Neural progenitor cell (in vitro differentiated cells): ENCODE results near the gene DPF3. TPM values are rescaled to one million over a fixed set of nuclear protein-coding genes. Genes with fewer than 3 reads are reported as not detected.

ENCODE experiments used
- DNase-seq: peaks from one replicate; pipeline ENCODE4 v3.0.0-alpha.2; 2016; ENCODE audit warnings: low spot score
- H2AFZ ChIP-seq: fragments of 200-600 bp; sonication (generic); replicated peaks from 2 replicates; pipeline ENCODE4 v1.6.1; 2016; ENCODE audit warnings: antibody characterized with exemption
- H3F3A ChIP-seq: fragments of 200-600 bp; sonication (generic); 2 replicates; pipeline ENCODE4 v1.6.1; 2016; ENCODE audit warnings: antibody characterized with exemption, low read depth
- H3K27ac ChIP-seq: fragments of 200-600 bp; sonication (generic); 2 replicates; pipeline ENCODE4 v1.5.1; 2016; ENCODE audit warnings: mild to moderate bottlenecking
- H3K27me3 ChIP-seq: fragments of 200-600 bp; sonication (generic); 2 replicates; pipeline ENCODE4 v1.6.1; 2016; ENCODE audit warnings: mild to moderate bottlenecking, moderate library complexity
- H3K36me3 ChIP-seq: fragments of 200-600 bp; sonication (generic); 2 replicates; pipeline ENCODE4 v1.5.1; 2016
- H3K4me1 ChIP-seq: fragments of 200-600 bp; sonication (generic); 2 replicates; pipeline ENCODE4 v1.6.1; 2016; ENCODE audit warnings: mixed run types
- H3K4me2 ChIP-seq: fragments of 200-600 bp; sonication (generic); 2 replicates; pipeline ENCODE4 v1.6.1; 2016
- H3K4me3 ChIP-seq: fragments of 200-600 bp; sonication (generic); 2 replicates; pipeline ENCODE4 v1.5.1; 2016
- H3K79me2 ChIP-seq: fragments of 200-600 bp; sonication (generic); 2 replicates; pipeline ENCODE4 v1.6.1; 2016; ENCODE audit warnings: low read depth
- H3K9ac ChIP-seq: fragments of 200-600 bp; sonication (generic); 2 replicates; pipeline ENCODE4 v1.6.1; 2016
- H3K9me3 ChIP-seq: fragments of 200-600 bp; sonication (generic); 2 replicates; pipeline ENCODE4 v1.5.1; 2016; ENCODE audit warnings: low read depth
- H4K20me1 ChIP-seq: fragments of 200-600 bp; sonication (generic); 2 replicates; pipeline ENCODE4 v1.6.1; 2016; ENCODE audit warnings: low read depth
- H3K27ac Mint-ChIP-seq: 3 replicates; pipeline ENCODE4 v1.8.0; 2021; ENCODE audit warnings: mixed read lengths
- H3K27me3 Mint-ChIP-seq: 2 replicates; pipeline ENCODE4 v1.8.0; 2022; ENCODE audit warnings: low read depth, mild to moderate bottlenecking, inconsistent platforms, moderate library complexity, mixed read lengths; ENCODE audit not compliant: insufficient read depth
- H3K36me3 Mint-ChIP-seq: 3 replicates; pipeline ENCODE4 v1.8.0; 2021; ENCODE audit warnings: mixed read lengths
- H3K4me1 Mint-ChIP-seq: 3 replicates; pipeline ENCODE4 v1.8.0; 2021; ENCODE audit warnings: mixed read lengths
- H3K4me3 Mint-ChIP-seq: 3 replicates; pipeline ENCODE4 v1.8.0; 2021; ENCODE audit warnings: mild to moderate bottlenecking, moderate library complexity, mixed read lengths
- H3K9me3 Mint-ChIP-seq: 3 replicates; pipeline ENCODE4 v1.8.0; 2020; ENCODE audit warnings: mixed read lengths
- EZH2 ChIP-seq: fragments of 200-600 bp; sonication (generic); IDR thresholded peaks from 2 replicates; pipeline ENCODE4 v1.6.1; 2017; ENCODE audit warnings: antibody characterized with exemption, mild to moderate bottlenecking, moderate library complexity
- EZH2phosphoT487 ChIP-seq: fragments of 200-600 bp; sonication (generic); IDR thresholded peaks from 2 replicates; pipeline ENCODE4 v1.6.1; 2017; ENCODE audit warnings: antibody characterized with exemption
- total RNA-seq: library from RNA; depleted of rRNA; stranded (reverse); fragments of >200 nt; gene quantifications from 2 replicates; pipeline ENCODE4 v1.2.3, GENCODE V29; 2015; ENCODE audit warnings: low replicate concordance
- TF ChIP-seq, protein P1 (sequence below): fragments of 200-600 bp; sonication (generic); IDR thresholded peaks from 2 replicates; pipeline ENCODE4 v1.5.1; 2017; ENCODE audit warnings: antibody characterized with exemption, mild to moderate bottlenecking

The DPF3 gene
- total RNA-seq, 1 donor from 2014 or later: not detected

- TF ChIP-seq EZH2phosphoT487: no peak
- Histone ChIP-seq H4K20me1 (no peaks in the 10 kb centered on the region), H3K4me1 (peaks cover 18% of the 10 kb centered on the region), H2AFZ (peak overlapping the region; percentile 89), H3K4me2 (no peak overlapping the region), H3K4me3 (no peak overlapping the region), H3K79me2 (no peaks in the 10 kb centered on the region), H3K27ac (no peak overlapping the region), H3K36me3 (no peaks in the 10 kb centered on the region), H3K9ac (no peak overlapping the region), H3F3A (no peaks in the 10 kb centered on the region), H3K9me3 (no peaks in the 10 kb centered on the region), H3K27me3 (no peaks in the 10 kb centered on the region)
- peak overlapping the region; percentile 78 for H3K27ac Mint-ChIP-seq
- H3K4me1 Mint-ChIP-seq: peaks cover 79% of the 10 kb centered on the region
- H3K27me3 Mint-ChIP-seq: peaks cover 21% of the 10 kb centered on the region
- peak overlapping the region; percentile 54 for H3K4me3 Mint-ChIP-seq
- H3K9me3 Mint-ChIP-seq: peaks cover under 1% of the 10 kb centered on the region
- peak; percentile 48 for DNase-seq
- no peaks in the 10 kb centered on the region for H3K36me3 Mint-ChIP-seq
These were observed 276.4 kb downstream of the DPF3 start for GRCh38 chr14:72617391-72618031.

GRCh38 chr14:72616811-72617210, 277.1 kb downstream of the DPF3 start:
- no peak overlapping the region for H3K4me3 Mint-ChIP-seq
- Histone ChIP-seq H3K79me2 (no peaks in the 10 kb centered on the region), H3K27ac (no peak overlapping the region), H4K20me1 (no peaks in the 10 kb centered on the region), H3K4me2 (no peak overlapping the region), H3F3A (no peaks in the 10 kb centered on the region), H3K9ac (no peak overlapping the region), H2AFZ (no peak overlapping the region), H3K4me3 (no peak overlapping the region), H3K27me3 (no peaks in the 10 kb centered on the region), H3K4me1 (peaks cover 18% of the 10 kb centered on the region), H3K36me3 (no peaks in the 10 kb centered on the region), H3K9me3 (no peaks in the 10 kb centered on the region)
- DNase-seq: no peak
- H3K9me3 Mint-ChIP-seq: peaks cover 3% of the 10 kb centered on the region
- TF ChIP-seq, protein P1, sequence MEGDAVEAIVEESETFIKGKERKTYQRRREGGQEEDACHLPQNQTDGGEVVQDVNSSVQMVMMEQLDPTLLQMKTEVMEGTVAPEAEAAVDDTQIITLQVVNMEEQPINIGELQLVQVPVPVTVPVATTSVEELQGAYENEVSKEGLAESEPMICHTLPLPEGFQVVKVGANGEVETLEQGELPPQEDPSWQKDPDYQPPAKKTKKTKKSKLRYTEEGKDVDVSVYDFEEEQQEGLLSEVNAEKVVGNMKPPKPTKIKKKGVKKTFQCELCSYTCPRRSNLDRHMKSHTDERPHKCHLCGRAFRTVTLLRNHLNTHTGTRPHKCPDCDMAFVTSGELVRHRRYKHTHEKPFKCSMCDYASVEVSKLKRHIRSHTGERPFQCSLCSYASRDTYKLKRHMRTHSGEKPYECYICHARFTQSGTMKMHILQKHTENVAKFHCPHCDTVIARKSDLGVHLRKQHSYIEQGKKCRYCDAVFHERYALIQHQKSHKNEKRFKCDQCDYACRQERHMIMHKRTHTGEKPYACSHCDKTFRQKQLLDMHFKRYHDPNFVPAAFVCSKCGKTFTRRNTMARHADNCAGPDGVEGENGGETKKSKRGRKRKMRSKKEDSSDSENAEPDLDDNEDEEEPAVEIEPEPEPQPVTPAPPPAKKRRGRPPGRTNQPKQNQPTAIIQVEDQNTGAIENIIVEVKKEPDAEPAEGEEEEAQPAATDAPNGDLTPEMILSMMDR: no peak
- TF ChIP-seq EZH2: no peak
- TF ChIP-seq EZH2phosphoT487: no peak
- H3K27me3 Mint-ChIP-seq: peaks cover 19% of the 10 kb centered on the region
- peak overlapping the region; percentile 78 for H3K27ac Mint-ChIP-seq
- H3K36me3 Mint-ChIP-seq: no peaks in the 10 kb centered on the region
- H3K4me1 Mint-ChIP-seq: peaks cover 81% of the 10 kb centered on the region

- H3K9me3 ChIP-seq: no peaks in the 10 kb centered on the region
- no peak overlapping the region for H3K4me2 ChIP-seq
- peak overlapping the region; percentile 23 for H3K4me3 Mint-ChIP-seq
- H3K27me3 ChIP-seq: no peaks in the 10 kb centered on the region
- DNase-seq: no peak
- no peaks in the 10 kb centered on the region for H3K36me3 Mint-ChIP-seq
- peaks cover 19% of the 10 kb centered on the region for H3K27me3 Mint-ChIP-seq
- TF ChIP-seq EZH2phosphoT487: no peak
- H3K27ac ChIP-seq: no peak overlapping the region
- H2AFZ ChIP-seq: no peak overlapping the region
- no peaks in the 10 kb centered on the region for H3K36me3 ChIP-seq
- peaks cover 12% of the 10 kb centered on the region for H3K4me1 ChIP-seq
- no peaks in the 10 kb centered on the region for H3F3A ChIP-seq
- peak overlapping the region; percentile 69 for H3K27ac Mint-ChIP-seq
- H3K79me2 ChIP-seq: no peaks in the 10 kb centered on the region
- H3K4me3 ChIP-seq: no peak overlapping the region
- peaks cover 79% of the 10 kb centered on the region for H3K4me1 Mint-ChIP-seq
- no peak overlapping the region for H3K9ac ChIP-seq
- peaks cover 3% of the 10 kb centered on the region for H3K9me3 Mint-ChIP-seq
- H4K20me1 ChIP-seq: no peaks in the 10 kb centered on the region
These were observed 277.6 kb downstream of the DPF3 start for GRCh38 chr14:72616294-72616693.

DNA sequence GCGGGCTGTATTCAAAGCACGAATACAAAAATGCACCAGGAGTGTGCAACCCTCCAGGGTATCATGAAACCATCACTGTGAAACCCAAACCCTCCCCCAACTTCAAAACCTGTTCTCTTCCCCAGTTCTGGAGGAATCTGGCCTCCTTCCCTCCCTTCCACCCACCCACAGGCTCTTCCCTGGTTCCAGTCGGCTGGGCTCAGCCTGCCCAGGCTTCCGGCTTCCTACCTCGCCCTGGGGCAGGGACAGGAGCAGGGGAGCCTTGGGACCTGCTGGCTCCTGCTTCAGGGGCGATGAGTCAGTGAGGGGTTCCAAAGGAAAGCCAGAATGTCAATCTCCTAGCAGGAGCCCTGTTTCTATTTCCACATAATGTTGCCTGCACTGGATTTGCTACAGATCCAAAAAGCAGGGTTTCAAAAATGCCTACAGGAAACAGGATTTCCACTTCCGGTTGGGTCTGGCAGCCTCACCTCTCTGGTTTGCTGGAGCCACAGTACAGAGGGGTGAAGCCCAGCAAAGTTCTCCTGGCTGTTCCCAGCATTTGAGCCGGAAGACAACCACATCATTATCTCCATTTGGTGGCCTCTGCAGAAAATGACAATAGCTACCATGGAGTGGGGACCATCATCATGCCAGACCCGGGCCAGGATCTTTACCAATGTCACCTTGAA, 278.3 kb downstream of the DPF3 start:
- Mint-ChIP-seq H3K27ac (peak overlapping the region; percentile 69), H3K27me3 (peaks cover 19% of the 10 kb centered on the region), H3K4me3 (no peak overlapping the region), H3K4me1 (peaks cover 74% of the 10 kb centered on the region), H3K9me3 (peaks cover 3% of the 10 kb centered on the region), H3K36me3 (no peaks in the 10 kb centered on the region)
- DNase-seq: no peak
- Histone ChIP-seq H3K36me3 (no peaks in the 10 kb centered on the region), H3K4me1 (peaks cover 11% of the 10 kb centered on the region), H3F3A (no peaks in the 10 kb centered on the region), H3K4me2 (no peak overlapping the region), H4K20me1 (no peaks in the 10 kb centered on the region), H3K27me3 (no peaks in the 10 kb centered on the region), H2AFZ (peak overlapping the region; percentile 30), H3K27ac (no peak overlapping the region), H3K9me3 (no peaks in the 10 kb centered on the region), H3K4me3 (no peak overlapping the region), H3K9ac (no peak overlapping the region), H3K79me2 (no peaks in the 10 kb centered on the region)
- no peak for TF ChIP-seq EZH2
- TF ChIP-seq, protein P1: no peak
- TF ChIP-seq EZH2phosphoT487: no peak
